K562 (cell line): ENCODE measurements around the gene TMEM135. TPM values are rescaled to one million over a fixed set of nuclear protein-coding genes. Genes with fewer than 3 reads are reported as not detected.

ENCODE experiments used
- ATAC-seq: fragments of 200-7000 bp; cut with Tn5 transposase; 3 replicates; pipeline ENCODE4 v1.9.1; 2020; ENCODE audit warnings: moderate library complexity
- BruUV-seq: library from RNA; stranded (reverse); fragments of 400-500 nt; replicated peaks from 2 replicates; lab custom pipeline; 2021; lab: Mats Ljungman, UMichigan
- CTCF ChIA-PET: fragments of 300-600 bp; formaldehyde crosslinking; extraction: SDS; loops from one replicate; lab custom pipeline; 2021; ENCODE audit warnings: low intra/inter-chr PET ratio; lab: Yijun Ruan, JAX
- POLR2A ChIA-PET: fragments of 300-600, 350-650 bp; sonication (Branson Sonifier 250); formaldehyde crosslinking; extraction: SDS; loops from one replicate; lab custom pipeline; 2021; ENCODE audit warnings: antibody characterized with exemption, inconsistent platforms; lab: Yijun Ruan, JAX
- DNase-seq, 4 experiments: peaks; one replicate each; pipeline versions ENCODE4 v3.0.0 to v3.0.0-alpha.2; 2011 to 2018; ENCODE audit warnings: low spot score in 3 of 4, mixed read lengths in 3 of 4; ENCODE audit errors: extremely low read depth in 1 of 4
- FAIRE-seq: peaks from 2 replicates; lab custom pipeline; 2011; peaks lifted over from hg19 to GRCh38; lab: Jason Lieb, UNC
- H2AFZ ChIP-seq: 2 replicates; pipeline ENCODE4 v1.6.0; 2011; ENCODE audit warnings: low read depth, low read length, control low read depth, inconsistent platforms
- H3K27ac ChIP-seq: fragments of 200-600 bp; 3 replicates; pipeline ENCODE4 v1.8.0; 2011; ENCODE audit warnings: low read depth, mild to moderate bottlenecking, control low read depth, inconsistent platforms, low read length, moderate library complexity, mixed read lengths; ENCODE audit errors: extremely low read depth
- H3K27me3 ChIP-seq, 2 experiments: fragments of 300-600 bp in 1 of 2; 2 replicates in 1 of 2; 3 replicates in 1 of 2; pipeline versions ENCODE4 v1.6.0 to v1.8.0; 2011; ENCODE audit warnings: inconsistent platforms in 2 of 2, low read length in 2 of 2, mild to moderate bottlenecking in 1 of 2, mixed read lengths in 1 of 2, moderate library complexity in 1 of 2; ENCODE audit not compliant: control insufficient read depth in 2 of 2, insufficient read depth in 2 of 2
- H3K36me3 ChIP-seq: fragments of 300-600 bp; 3 replicates; pipeline ENCODE4 v1.8.0; 2011; ENCODE audit warnings: mild to moderate bottlenecking, low read length, inconsistent platforms; ENCODE audit not compliant: control insufficient read depth, insufficient read depth
- H3K4me1 ChIP-seq, 2 experiments: fragments of 200-600 bp in 1 of 2; replicated peaks in 1 of 2; 2 replicates in 1 of 2; 3 replicates in 1 of 2; pipeline versions ENCODE4 v1.5.1 to v1.8.0; 2011; ENCODE audit warnings: inconsistent platforms in 2 of 2, low read length in 2 of 2, mild to moderate bottlenecking in 1 of 2, mixed read lengths in 1 of 2, moderate library complexity in 1 of 2; ENCODE audit not compliant: control insufficient read depth in 2 of 2, insufficient read depth in 2 of 2
- H3K4me2 ChIP-seq: 2 replicates; pipeline ENCODE4 v1.6.1; 2011; ENCODE audit warnings: low read length, control low read depth, inconsistent platforms, mixed read lengths; ENCODE audit not compliant: insufficient read depth
- H3K4me3 ChIP-seq: fragments of 200-600 bp; sonication (generic), shearing (Covaris generic); 2 replicates; pipeline ENCODE4 v1.5.1; 2016; ENCODE audit warnings: control low read depth, inconsistent platforms
- H3K79me2 ChIP-seq: fragments of 200-600 bp; 3 replicates; pipeline ENCODE4 v1.8.0; 2011; ENCODE audit warnings: low read length, inconsistent platforms; ENCODE audit not compliant: control insufficient read depth, insufficient read depth
- H3K9ac ChIP-seq, 2 experiments: 2 replicates each; pipeline versions ENCODE4 v1.6.0 to v1.6.1; 2011; ENCODE audit warnings: low read depth in 2 of 2, low read length in 2 of 2, control low read depth in 1 of 2, inconsistent platforms in 1 of 2, mild to moderate bottlenecking in 1 of 2, mixed read lengths in 1 of 2; ENCODE audit not compliant: insufficient read depth in 1 of 2
- H3K9me1 ChIP-seq: one replicate; pipeline ENCODE4 v1.6.0; 2011; ENCODE audit warnings: inconsistent platforms, mild to moderate bottlenecking, low read length, moderate library complexity; ENCODE audit not compliant: control insufficient read depth, insufficient read depth
- H3K9me3 ChIP-seq: replicated peaks from 2 replicates; pipeline ENCODE4 v1.5.1; 2011; ENCODE audit warnings: low read depth, low read length, inconsistent platforms; ENCODE audit not compliant: control insufficient read depth, insufficient read depth
- H4K20me1 ChIP-seq: replicated peaks from 2 replicates; pipeline ENCODE4 v1.6.1; 2011; ENCODE audit warnings: low read length, inconsistent platforms, mixed read lengths; ENCODE audit not compliant: control insufficient read depth, insufficient read depth
- BCL6 ChIP-seq: fragments of 250-450 bp; sonication (Bioruptor Pico); IDR thresholded peaks from 2 replicates; pipeline ENCODE4 v1.4.0; 2020
- CBX3 ChIP-seq, 2 experiments: IDR thresholded peaks; 1 replicate in 1 of 2; 2 replicates in 1 of 2; pipeline ENCODE4 v1.6.1; 2012; ENCODE audit warnings: inconsistent platforms in 2 of 2, low read length in 2 of 2, borderline replicate concordance in 1 of 2, control low read depth in 1 of 2
- E4F1 ChIP-seq: fragments of 250-450 bp; sonication (Bioruptor Pico); IDR thresholded peaks from 2 replicates; pipeline ENCODE4 v1.5.0; 2021; ENCODE audit warnings: mild to moderate bottlenecking, borderline replicate concordance
- TBL1XR1 ChIP-seq, 2 experiments: IDR thresholded peaks; 2 replicates each; pipeline ENCODE4 v1.6.1; 2012; ENCODE audit warnings: improper control_type of control experiment in 2 of 2, low read length in 2 of 2, mild to moderate bottlenecking in 1 of 2
- TRIM24 ChIP-seq, 2 experiments: fragments of 450-650 bp; IDR thresholded peaks; 2 replicates each; pipeline ENCODE4 v1.6.1; 2016
- TRIM28 ChIP-seq: fragments of 450-650 bp; IDR thresholded peaks from 2 replicates; pipeline ENCODE4 v1.6.1; 2017
- ZFP1 ChIP-seq: fragments of 450-650 bp; formaldehyde crosslinking; IDR thresholded peaks from 2 replicates; pipeline ENCODE4 v1.4.0; 2020; ENCODE audit warnings: mild to moderate bottlenecking, mixed read lengths
- WGBS: fragments of 100-300 bp; shearing (Covaris generic); methylation state at CpG from one replicate; pipeline ENCODE4 v1.1.6; 2016; ENCODE audit warnings: low coverage, mixed read lengths; ENCODE audit not compliant: insufficient coverage; ENCODE audit errors: missing lambda C conversion rate; 5-methylcytosine and 5-hydroxymethylcytosine counted together
- in situ Hi-C: fragments of 300-500 bp; cut with MboI; formaldehyde crosslinking; loops from 4 replicates; pipeline ENCODE4 v1.15.0; 2018; ENCODE audit warnings: inconsistent platforms, mixed read lengths
- intact Hi-C: fragments of 100-400 bp; cut with micrococcal nuclease; formaldehyde crosslinking; loops from 2 replicates; pipeline ENCODE4 v1.14.2; 2022
- polyA plus RNA-seq, 8 experiments: library from polyadenylated mRNA; depleted of rRNA in 4 of 8; stranded (reverse) in 5 of 8; unstranded in 3 of 8; fragments of >200 nt; fragmentation: Nextera tagmentation in 2 of 8; fragmentation: Illumina TruSeq in 1 of 8; extraction: Ambion mirVana in 2 of 8; extraction: Trizol in 1 of 8; gene quantifications; 2 replicates each; pipeline versions ENCODE4 v1.2.1 to v1.2.3, GENCODE V29; 2011 to 2014; ENCODE audit warnings: inconsistent platforms in 1 of 8, missing spikeins in 1 of 8
- total RNA-seq, 7 experiments: library from RNA; depleted of rRNA in 6 of 7; stranded (reverse); fragments of >200 nt in 6 of 7; fragmentation: Illumina TruSeq in 2 of 7; extraction: Trizol in 2 of 7; gene quantifications; 2 replicates each; pipeline versions ENCODE4 v1.2.1 to v1.2.3, GENCODE V29; 2011 to 2021; ENCODE audit warnings: low replicate concordance in 1 of 7

TMEM135 gene
- total and polyA plus RNA-seq, 9 of the 15 experiments (the other 6 are each of a cell fraction or from before 2014, with no cell fraction given) = 17.3 to 53.6 (median 24.9) TPM

GRCh38 chr11:87232320-87232719 lies 194.6 kb downstream of the TMEM135 start:
- H3K4me2 ChIP-seq = no peak overlapping the region
- intact Hi-C loops (no loop called here), in situ Hi-C loops (no loop called here)
- peaks cover 3% of the 10 kb centered on the region; the same call in 1 of the 3 replicates for H3K36me3 ChIP-seq
- DNase-seq (no peak), FAIRE-seq (no peak), ATAC-seq (no peak)
- no peak overlapping the region for H3K27ac ChIP-seq
- 33% methylated on average over 1 of the region's 1 CpG for WGBS
- ChIA-PET POLR2A (no interaction called here), CTCF (no interaction called here)
- H3K79me2 ChIP-seq = no peaks in the 10 kb centered on the region
- H2AFZ ChIP-seq = no peak overlapping the region
- no peaks in the 10 kb centered on the region for H4K20me1 ChIP-seq
- TF ChIP-seq TBL1XR1 (IDR thresholded peaks at IDR 0.05; ENCODE audit: low read length in 2 of 2) = no peak
- TF ChIP-seq TRIM28 = peak; percentile 31; the same call in 1 of the 2 replicates
- peak; percentile 87 for TF ChIP-seq ZFP1 (CRISPR knock-in tag)
- TF ChIP-seq TRIM24 (IDR thresholded peaks at IDR 0.05) = peak in 1 of 2 experiments; percentile 43; a peak in 1 of 4 replicates
- TF ChIP-seq CBX3 (IDR thresholded peaks at IDR 0.05; ENCODE audit: borderline replicate concordance in 1 of 2, low read length in 2 of 2) = 0 out of 3 replicates have a peak, but pooled peaks of 1 of the 2 experiments have one; percentile 16
- no peak for TF ChIP-seq BCL6 (CRISPR knock-in tag)
- no peak for TF ChIP-seq E4F1 (CRISPR knock-in tag)
- no TSS peak for BruUV-seq
- no peak overlapping the region for H3K9ac ChIP-seq
- peaks cover 8% of the 10 kb centered on the region for H3K9me3 ChIP-seq
- H3K4me1 ChIP-seq = no peaks in the 10 kb centered on the region
- no peaks in the 10 kb centered on the region for H3K27me3 ChIP-seq
- H3K9me1 ChIP-seq = no peaks in the 10 kb centered on the region
- no peak overlapping the region for H3K4me3 ChIP-seq
